Measurements from ENCODE around the gene HTRA1.

The HTRA1 gene

DNA sequence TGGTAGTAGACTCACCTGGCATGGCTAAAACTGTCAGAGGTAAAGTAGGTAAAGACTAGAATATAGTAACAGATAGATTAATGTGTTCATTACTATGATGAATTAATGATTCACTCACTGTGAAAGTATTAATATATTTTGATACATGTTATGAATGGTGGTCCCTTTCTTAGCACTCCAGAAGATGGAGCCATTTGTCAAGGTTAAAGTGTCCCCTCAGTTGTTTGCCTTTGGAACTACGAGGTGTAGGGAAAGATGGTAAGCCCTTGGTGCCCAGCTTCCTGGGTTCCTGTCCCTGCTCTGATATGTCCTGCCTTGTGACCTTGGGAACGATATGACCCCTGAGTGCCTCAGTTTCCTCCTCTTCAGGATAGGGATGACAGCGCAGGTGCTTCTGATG, 49.4 kb downstream of the HTRA1 start:
- H3K14ac ChIP-seq (ENCODE audit: low read length in 2 of 2), result no peak overlapping the region
- H4K8ac ChIP-seq (ENCODE audit: low read length), result no peak overlapping the region
- H4K91ac ChIP-seq (ENCODE audit: low read length), result no peak overlapping the region
- H2BK15ac ChIP-seq (ENCODE audit: low read depth, poor library complexity, severe bottlenecking), result no peak overlapping the region
- no peak overlapping the region for H3K4me2 ChIP-seq (ENCODE audit: low read length, poor library complexity, severe bottlenecking)
- H3K4me1 ChIP-seq (ENCODE audit: control insufficient read depth, insufficient read depth, low read depth, low read length), result peaks cover 6% of the 10 kb centered on the region
- H2AFZ ChIP-seq (ENCODE audit: low read depth, low read length), result no peak overlapping the region
- H3K4me3 ChIP-seq (ENCODE audit: insufficient read depth in 1 of 2, low read depth in 1 of 2, low read length in 2 of 2), result no peak overlapping the region
- H3K4ac ChIP-seq (ENCODE audit: low read depth in 1 of 2, low read length in 2 of 2), result no peak overlapping the region
- H2BK120ac ChIP-seq (ENCODE audit: low read depth, low read length), result no peak overlapping the region
- H2BK12ac ChIP-seq (ENCODE audit: low read length in 2 of 2), result no peak overlapping the region
- WGBS, result 95% methylated on average over 3 of the region's 3 CpGs
- H3K36me3 ChIP-seq (ENCODE audit: control insufficient read depth in 1 of 2, insufficient read depth in 2 of 2, low read depth in 1 of 2, low read length in 2 of 2), result peaks cover 34 to 94% of the 10 kb centered on the region in 2 experiments
- H3K27me3 ChIP-seq (ENCODE audit: control insufficient read depth in 1 of 2, insufficient read depth in 1 of 2, low read length in 2 of 2), result no peaks in the 10 kb centered on the region
- H3K79me1 ChIP-seq (replicated peaks; ENCODE audit: low read length, poor library complexity, severe bottlenecking), result peaks cover 3% of the 10 kb centered on the region
- H3K27ac ChIP-seq (ENCODE audit: low read length, poor library complexity, severe bottlenecking), result no peak overlapping the region
- no peak overlapping the region for H3K23ac ChIP-seq (ENCODE audit: low read length in 2 of 2)
- no peak for DNase-seq
- no peak overlapping the region for H3K9ac ChIP-seq (ENCODE audit: low read length)
- no peak overlapping the region for H2AK5ac ChIP-seq (ENCODE audit: low read length, severe bottlenecking)
- H2BK5ac ChIP-seq (ENCODE audit: low read depth, low read length, poor library complexity, severe bottlenecking), result no peak overlapping the region
- H3K9me3 ChIP-seq (ENCODE audit: control insufficient read depth, low read length), result no peaks in the 10 kb centered on the region
- no peak overlapping the region for H3K18ac ChIP-seq (ENCODE audit: low read depth in 1 of 2, low read length in 2 of 2)

DNA sequence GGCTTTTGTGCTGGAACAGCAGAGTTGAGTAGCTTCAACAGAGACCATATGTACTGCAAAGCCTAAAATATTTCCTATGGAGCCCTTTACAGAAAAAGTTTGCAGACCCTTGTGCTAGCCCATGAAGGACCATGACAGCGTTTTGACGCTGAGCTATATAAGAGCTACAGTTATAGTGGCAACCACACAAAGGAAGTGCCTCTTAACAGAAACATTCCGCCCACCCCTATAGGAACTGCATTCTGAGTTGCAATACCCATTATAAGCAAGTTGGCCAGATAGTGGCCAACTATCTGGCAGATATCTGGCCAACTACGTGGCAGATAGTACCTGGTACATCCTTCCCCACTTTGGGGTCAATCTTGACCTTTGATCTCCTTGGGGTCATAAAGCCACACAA, 51.7 kb downstream of the HTRA1 start:
- Histone ChIP-seq H2AFZ (ENCODE audit: low read depth, low read length) (no peak overlapping the region), H3K4me3 (ENCODE audit: insufficient read depth in 1 of 2, low read depth in 1 of 2, low read length in 2 of 2) (no peak overlapping the region)
- WGBS, result 90% methylated on average over 4 of the region's 4 CpGs

DNA sequence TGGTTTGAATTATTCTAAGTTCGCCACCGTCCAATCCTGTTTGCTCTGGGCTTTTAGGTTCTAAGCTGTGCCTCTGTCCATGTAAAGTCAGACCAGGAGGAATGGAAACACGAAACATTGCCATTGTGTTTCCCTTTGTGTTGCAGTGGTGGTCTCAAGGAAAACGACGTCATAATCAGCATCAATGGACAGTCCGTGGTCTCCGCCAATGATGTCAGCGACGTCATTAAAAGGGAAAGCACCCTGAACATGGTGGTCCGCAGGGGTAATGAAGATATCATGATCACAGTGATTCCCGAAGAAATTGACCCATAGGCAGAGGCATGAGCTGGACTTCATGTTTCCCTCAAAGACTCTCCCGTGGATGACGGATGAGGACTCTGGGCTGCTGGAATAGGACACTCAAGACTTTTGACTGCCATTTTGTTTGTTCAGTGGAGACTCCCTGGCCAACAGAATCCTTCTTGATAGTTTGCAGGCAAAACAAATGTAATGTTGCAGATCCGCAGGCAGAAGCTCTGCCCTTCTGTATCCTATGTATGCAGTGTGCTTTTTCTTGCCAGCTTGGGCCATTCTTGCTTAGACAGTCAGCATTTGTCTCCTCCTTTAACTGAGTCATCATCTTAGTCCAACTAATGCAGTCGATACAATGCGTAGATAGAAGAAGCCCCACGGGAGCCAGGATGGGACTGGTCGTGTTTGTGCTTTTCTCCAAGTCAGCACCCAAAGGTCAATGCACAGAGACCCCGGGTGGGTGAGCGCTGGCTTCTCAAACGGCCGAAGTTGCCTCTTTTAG, 52.9 kb downstream of the HTRA1 start:
- no peak overlapping the region for H2BK5ac ChIP-seq (ENCODE audit: low read depth, low read length, poor library complexity, severe bottlenecking)
- no peak overlapping the region for H4K8ac ChIP-seq (ENCODE audit: low read length)
- H3K4me1 ChIP-seq (ENCODE audit: control insufficient read depth, insufficient read depth, low read depth, low read length), result peaks cover 8% of the 10 kb centered on the region
- no peak for DNase-seq
- no peak overlapping the region for H3K4me3 ChIP-seq (ENCODE audit: insufficient read depth in 1 of 2, low read depth in 1 of 2, low read length in 2 of 2)
- 91% methylated on average over 22 of the region's 22 CpGs for WGBS
- H2AK5ac ChIP-seq (ENCODE audit: low read length, severe bottlenecking), result no peak overlapping the region
- H3K4ac ChIP-seq (ENCODE audit: low read depth in 1 of 2, low read length in 2 of 2), result no peak overlapping the region
- no peak overlapping the region for H3K27ac ChIP-seq (ENCODE audit: low read length, poor library complexity, severe bottlenecking)
- no peak overlapping the region for H3K14ac ChIP-seq (ENCODE audit: low read length in 2 of 2)
- no peak overlapping the region for H2AFZ ChIP-seq (ENCODE audit: low read depth, low read length)
- no peaks in the 10 kb centered on the region for H3K27me3 ChIP-seq (ENCODE audit: control insufficient read depth in 1 of 2, insufficient read depth in 1 of 2, low read length in 2 of 2)
- H3K9ac ChIP-seq (ENCODE audit: low read length), result peak overlapping the region; percentile 51
- H3K18ac ChIP-seq (ENCODE audit: low read depth in 1 of 2, low read length in 2 of 2), result no peak overlapping the region
- no peak overlapping the region for H4K91ac ChIP-seq (ENCODE audit: low read length)
- no peaks in the 10 kb centered on the region for H3K79me1 ChIP-seq (replicated peaks; ENCODE audit: low read length, poor library complexity, severe bottlenecking)
- no peaks in the 10 kb centered on the region for H3K9me3 ChIP-seq (ENCODE audit: control insufficient read depth, low read length)
- no peak overlapping the region for H2BK15ac ChIP-seq (ENCODE audit: low read depth, poor library complexity, severe bottlenecking)
- peaks cover 21 to 93% of the 10 kb centered on the region in 2 experiments for H3K36me3 ChIP-seq (ENCODE audit: control insufficient read depth in 1 of 2, insufficient read depth in 2 of 2, low read depth in 1 of 2, low read length in 2 of 2)
- no peak overlapping the region for H2BK120ac ChIP-seq (ENCODE audit: low read depth, low read length)
- H3K23ac ChIP-seq (ENCODE audit: low read length in 2 of 2), result no peak overlapping the region
- H2BK12ac ChIP-seq (ENCODE audit: low read length in 2 of 2), result no peak overlapping the region
- no peak overlapping the region for H3K4me2 ChIP-seq (ENCODE audit: low read length, poor library complexity, severe bottlenecking)

More for the DNA sequence above, 51.7 kb downstream of the HTRA1 start:
- Histone ChIP-seq H3K27ac (ENCODE audit: low read length, poor library complexity, severe bottlenecking) (no peak overlapping the region), H2BK120ac (ENCODE audit: low read depth, low read length) (no peak overlapping the region), H4K8ac (ENCODE audit: low read length) (no peak overlapping the region), H2BK15ac (ENCODE audit: low read depth, poor library complexity, severe bottlenecking) (no peak overlapping the region), H3K18ac (ENCODE audit: low read depth in 1 of 2, low read length in 2 of 2) (no peak overlapping the region), H3K14ac (ENCODE audit: low read length in 2 of 2) (no peak overlapping the region), H2AK5ac (ENCODE audit: low read length, severe bottlenecking) (no peak overlapping the region), H2BK12ac (ENCODE audit: low read length in 2 of 2) (no peak overlapping the region), H3K9ac (ENCODE audit: low read length) (no peak overlapping the region), H3K27me3 (ENCODE audit: control insufficient read depth in 1 of 2, insufficient read depth in 1 of 2, low read length in 2 of 2) (no peaks in the 10 kb centered on the region), H2BK5ac (ENCODE audit: low read depth, low read length, poor library complexity, severe bottlenecking) (no peak overlapping the region), H3K4me2 (ENCODE audit: low read length, poor library complexity, severe bottlenecking) (no peak overlapping the region), H3K9me3 (ENCODE audit: control insufficient read depth, low read length) (no peaks in the 10 kb centered on the region), H3K4me1 (ENCODE audit: control insufficient read depth, insufficient read depth, low read depth, low read length) (peaks cover 8% of the 10 kb centered on the region), H3K36me3 (ENCODE audit: control insufficient read depth in 1 of 2, insufficient read depth in 2 of 2, low read depth in 1 of 2, low read length in 2 of 2) (peaks cover 27 to 93% of the 10 kb centered on the region in 2 experiments), H3K79me1 (replicated peaks; ENCODE audit: low read length, poor library complexity, severe bottlenecking) (no peaks in the 10 kb centered on the region), H3K23ac (ENCODE audit: low read length in 2 of 2) (no peak overlapping the region), H4K91ac (ENCODE audit: low read length) (no peak overlapping the region), H3K4ac (ENCODE audit: low read depth in 1 of 2, low read length in 2 of 2) (no peak overlapping the region)
- DNase-seq, result no peak

DNA sequence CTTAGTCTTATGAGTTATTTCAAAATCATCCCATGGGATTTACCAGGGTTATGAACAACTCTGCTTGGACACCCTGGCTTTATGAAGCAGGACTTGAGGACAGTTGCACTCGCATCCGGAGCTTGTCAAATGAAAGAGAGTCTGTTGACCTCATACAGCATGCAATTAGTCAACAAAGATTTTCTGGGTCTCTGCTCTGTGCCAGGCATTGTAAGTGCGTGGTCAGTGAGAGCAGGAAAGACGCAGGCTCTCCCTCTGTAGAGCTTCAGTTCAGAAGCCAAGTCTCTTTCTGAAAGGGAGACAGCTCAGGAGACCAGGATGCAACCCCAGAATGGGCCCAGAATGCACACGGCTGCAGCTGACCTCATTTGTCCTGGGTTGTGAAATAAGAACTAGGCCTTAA, 53.7 kb downstream of the HTRA1 start:
- Histone ChIP-seq H4K91ac (ENCODE audit: low read length) (no peak overlapping the region), H2AFZ (ENCODE audit: low read depth, low read length) (no peak overlapping the region), H3K9ac (ENCODE audit: low read length) (peak overlapping the region; percentile 51), H3K18ac (ENCODE audit: low read depth in 1 of 2, low read length in 2 of 2) (no peak overlapping the region), H3K9me3 (ENCODE audit: control insufficient read depth, low read length) (no peaks in the 10 kb centered on the region), H3K23ac (ENCODE audit: low read length in 2 of 2) (no peak overlapping the region), H3K36me3 (ENCODE audit: control insufficient read depth in 1 of 2, insufficient read depth in 2 of 2, low read depth in 1 of 2, low read length in 2 of 2) (peaks cover 14 to 86% of the 10 kb centered on the region in 2 experiments), H3K14ac (ENCODE audit: low read length in 2 of 2) (no peak overlapping the region), H3K27me3 (ENCODE audit: control insufficient read depth in 1 of 2, insufficient read depth in 1 of 2, low read length in 2 of 2) (no peaks in the 10 kb centered on the region), H3K4me3 (ENCODE audit: insufficient read depth in 1 of 2, low read depth in 1 of 2, low read length in 2 of 2) (no peak overlapping the region), H2BK5ac (ENCODE audit: low read depth, low read length, poor library complexity, severe bottlenecking) (no peak overlapping the region), H3K79me1 (replicated peaks; ENCODE audit: low read length, poor library complexity, severe bottlenecking) (no peaks in the 10 kb centered on the region), H4K8ac (ENCODE audit: low read length) (no peak overlapping the region), H2BK15ac (ENCODE audit: low read depth, poor library complexity, severe bottlenecking) (no peak overlapping the region), H3K4ac (ENCODE audit: low read depth in 1 of 2, low read length in 2 of 2) (no peak overlapping the region), H3K27ac (ENCODE audit: low read length, poor library complexity, severe bottlenecking) (no peak overlapping the region), H2AK5ac (ENCODE audit: low read length, severe bottlenecking) (no peak overlapping the region), H2BK12ac (ENCODE audit: low read length in 2 of 2) (no peak overlapping the region), H3K4me1 (ENCODE audit: control insufficient read depth, insufficient read depth, low read depth, low read length) (peaks cover 7% of the 10 kb centered on the region), H3K4me2 (ENCODE audit: low read length, poor library complexity, severe bottlenecking) (no peak overlapping the region), H2BK120ac (ENCODE audit: low read depth, low read length) (no peak overlapping the region)
- 86% methylated on average over 5 of the region's 5 CpGs for WGBS
- no peak for DNase-seq
